NCI-H2196 treated with DMSO at 0.1 percent for 48 hours (cell line): Measurements from ENCODE around the gene CDH16.
"Not testable (repeated sequence)": the region's sequence is repeated elsewhere in the genome, so short reads cannot be mapped to it uniquely, and the experiment has no call there.

ENCODE experiments used
- DNase-seq: peaks from one replicate; lab custom pipeline; 2025; ENCODE audit not compliant: unreplicated experiment; lab: John Stamatoyannopoulos, UW

Gene CDH16

GRCh38 chr16:66918803-66919568 lies at the start of gene CDH16:
CDH16 (minus strand) TSS chr16:66918885; CDS start chr16:66918065, 820 bp downstream.
- DNase-seq = no peak

GRCh38 chr16:66964049-66964448 lies 45.4 kb upstream of the CDH16 start:
- DNase-seq = no peak

DNA sequence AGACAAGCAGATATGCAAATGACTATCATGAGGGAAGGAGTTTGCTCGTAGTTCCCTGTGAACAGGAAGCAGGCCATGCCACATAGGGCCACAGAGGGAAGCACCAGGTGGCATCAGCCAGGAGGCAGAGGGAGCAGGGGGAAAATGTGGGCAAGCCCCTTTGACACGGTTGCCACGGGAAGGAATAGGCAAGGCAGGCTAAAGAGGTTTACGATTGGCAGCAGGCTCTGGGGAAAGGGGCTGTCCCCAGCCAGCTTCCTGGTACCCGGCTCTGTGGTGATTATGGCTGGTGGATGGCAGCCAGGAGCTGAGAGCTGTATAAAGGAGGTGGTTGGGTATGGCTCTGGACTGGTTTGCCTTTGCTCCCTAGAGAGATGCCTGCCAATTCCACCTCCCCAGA lies 43.2 kb upstream of the CDH16 start:
- DNase-seq = peak; percentile 44

DNA sequence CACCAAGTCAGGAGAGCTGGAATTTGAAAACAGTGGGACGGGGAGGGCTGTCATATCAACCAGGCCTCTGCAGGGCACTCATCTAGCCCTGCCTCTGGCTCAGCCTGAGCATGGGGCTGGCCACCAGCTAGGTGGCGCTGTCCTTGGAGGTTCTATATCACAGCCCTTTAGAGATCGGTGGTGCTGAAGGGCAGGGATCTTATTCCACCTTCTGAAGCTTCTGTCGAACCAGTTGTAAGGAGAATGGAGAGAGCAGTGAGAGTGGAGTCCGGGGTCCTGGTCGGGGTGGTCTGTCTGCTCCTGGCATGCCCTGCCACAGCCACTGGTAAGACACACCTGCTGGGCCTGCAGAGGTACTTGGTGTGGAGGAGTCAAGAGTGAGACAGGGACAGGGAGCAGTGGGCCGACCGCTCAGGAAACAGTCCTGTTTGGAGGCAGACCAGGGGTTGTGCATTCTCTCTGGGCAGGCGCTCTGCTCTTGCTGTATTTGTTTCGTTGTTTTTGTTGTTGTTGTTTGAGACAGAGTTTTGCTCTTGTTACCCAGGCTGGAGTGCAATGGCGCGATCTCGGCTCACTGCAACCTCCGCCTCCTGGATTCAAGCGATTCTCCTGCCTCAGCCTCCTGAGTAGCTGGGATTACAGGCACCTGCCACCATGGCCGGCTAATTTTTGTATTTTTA lies 42.5 kb upstream of the CDH16 start, which contains the start of gene CES3:
CES3 (plus strand) TSS at position 202 of the 680 bp plus-strand sequence; CDS start at position 244, 42 bp downstream.
- peak; percentile 51 for DNase-seq

- no peak for DNase-seq
These were observed 41.6 kb upstream of the CDH16 start for GRCh38 chr16:66960270-66960669.

DNA sequence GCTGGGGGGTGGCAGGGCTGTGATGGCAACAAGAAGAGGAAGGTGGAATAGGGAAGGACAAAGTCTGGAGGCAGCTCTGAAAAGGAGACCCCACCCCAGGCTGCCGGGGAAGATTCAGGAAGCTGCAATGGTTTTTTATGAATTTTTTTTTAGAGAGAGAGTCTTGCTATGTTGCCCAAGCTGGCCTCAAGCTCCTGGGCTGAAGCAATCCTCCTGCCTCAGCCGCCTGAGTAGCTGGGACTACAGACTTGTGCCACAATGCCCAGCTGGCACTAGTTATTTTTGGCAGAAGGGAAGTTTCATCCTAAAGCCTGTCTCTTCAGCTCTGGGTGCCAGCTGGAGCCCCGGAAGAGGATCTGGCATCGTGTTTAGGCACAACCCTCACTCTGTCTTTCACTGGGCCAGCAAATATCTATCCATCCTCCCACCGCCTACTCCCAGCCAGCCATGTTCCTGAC lies 41.0 kb upstream of the CDH16 start:
- no peak for DNase-seq

GRCh38 chr16:66958857-66959703 lies 40.4 kb upstream of the CDH16 start:
- DNase-seq = no peak

GRCh38 chr16:66956154-66956457 lies 37.4 kb upstream of the CDH16 start:
- not testable (repeated sequence) for DNase-seq

GRCh38 chr16:66955363-66956153 lies 36.9 kb upstream of the CDH16 start:
- DNase-seq = not testable (repeated sequence)

- peak; percentile 12 for DNase-seq
These were observed 35.5 kb upstream of the CDH16 start for GRCh38 chr16:66954097-66954659.

GRCh38 chr16:66953462-66954096 lies 34.9 kb upstream of the CDH16 start:
- no peak for DNase-seq

DNA sequence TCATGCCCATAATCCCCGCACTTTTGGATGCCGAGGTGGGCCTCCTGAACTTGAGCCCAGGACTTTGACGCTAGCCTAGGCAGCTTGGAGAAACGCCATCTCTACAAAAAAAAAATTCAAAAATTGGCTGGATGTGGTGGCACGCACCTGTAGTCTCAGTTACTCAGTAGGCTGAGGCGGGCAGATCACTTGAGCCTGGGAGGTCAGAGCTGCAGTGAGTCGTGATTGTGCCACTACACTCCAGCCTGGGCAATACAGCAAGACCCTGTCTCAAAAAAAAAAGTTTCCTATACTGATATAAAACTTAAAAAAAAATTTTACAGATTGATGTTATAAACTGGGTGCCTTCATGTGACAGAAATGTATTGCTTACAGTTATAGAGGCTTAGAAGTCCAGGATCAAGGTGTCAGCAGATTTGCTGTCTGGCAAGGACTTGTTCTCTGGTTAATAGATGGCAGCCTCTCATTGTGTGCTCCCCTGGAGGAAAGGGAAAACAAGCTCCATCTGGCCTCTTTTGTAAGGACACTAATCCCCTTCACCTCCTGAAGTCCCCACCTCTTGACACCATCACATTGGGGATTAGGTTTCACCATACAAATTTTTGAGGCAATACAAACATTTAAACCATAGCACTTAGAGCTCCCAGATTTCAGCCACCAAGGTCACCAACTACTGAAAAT lies 33.9 kb upstream of the CDH16 start:
- DNase-seq = no peak

DNA sequence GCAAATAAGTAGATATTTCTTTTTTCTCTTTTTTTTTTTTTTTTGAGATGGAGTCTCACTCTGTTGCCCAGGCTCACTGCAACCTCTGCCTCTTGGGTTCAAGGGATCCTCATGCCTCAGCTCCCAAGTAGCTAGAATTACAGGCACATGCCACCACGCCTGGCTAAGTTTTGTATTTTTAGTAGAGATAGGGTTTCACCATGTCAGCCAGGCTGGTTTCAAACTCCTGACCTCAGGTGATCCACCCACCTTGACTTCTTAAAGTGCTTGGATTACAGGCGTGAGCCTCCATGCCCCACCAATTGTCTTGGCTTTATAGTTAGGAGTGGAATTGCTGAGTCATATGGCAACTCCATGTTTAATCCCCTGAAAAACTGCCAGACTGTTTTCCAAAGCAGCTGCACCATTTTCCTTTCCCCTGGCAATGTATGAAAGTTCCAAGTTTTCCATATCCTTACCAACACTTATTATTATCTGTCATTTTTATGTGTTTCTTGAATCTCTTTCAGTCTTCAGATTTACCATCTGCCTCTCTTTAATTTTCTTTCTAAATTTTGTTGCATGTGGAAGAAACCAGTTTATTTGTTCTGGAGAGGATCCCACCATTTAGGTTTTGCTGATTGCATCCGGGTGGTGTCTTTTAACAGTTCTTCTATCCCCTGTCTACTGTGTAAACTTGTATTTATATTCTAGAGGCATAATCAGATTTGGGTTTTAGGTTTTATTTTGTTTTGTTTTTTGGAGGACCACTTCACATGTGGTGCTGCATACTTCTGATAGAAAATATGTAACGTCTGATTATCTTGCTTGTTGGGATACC lies 32.5 kb upstream of the CDH16 start:
- no peak for DNase-seq

DNA sequence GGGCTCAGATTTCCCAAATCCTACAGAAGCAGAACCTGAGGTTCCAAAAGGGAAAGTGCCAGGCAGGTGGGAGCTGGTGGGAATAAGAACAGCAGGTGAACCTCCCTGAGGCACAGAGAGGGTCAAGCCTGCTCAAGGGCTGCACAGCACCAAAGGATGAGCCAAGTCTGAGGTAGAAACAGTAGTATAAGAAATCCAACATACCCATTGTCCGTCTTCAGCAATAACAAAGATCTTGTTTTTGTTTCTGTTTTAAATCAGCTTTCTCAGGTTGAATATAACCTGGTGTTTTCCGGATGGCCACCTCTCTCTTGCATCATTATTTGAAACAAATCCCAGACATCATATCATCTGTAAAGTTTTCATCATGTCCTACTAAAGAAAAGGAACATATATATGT lies 31.8 kb upstream of the CDH16 start:
- DNase-seq = no peak

- DNase-seq = no peak
These were observed 30.8 kb upstream of the CDH16 start for GRCh38 chr16:66949472-66949871.

- DNase-seq = no peak
These were observed 30.1 kb upstream of the CDH16 start for GRCh38 chr16:66948837-66949225.

- no peak for DNase-seq
These were observed 29.6 kb upstream of the CDH16 start for GRCh38 chr16:66948134-66948836.
